Testis (tissue), 2 donors: ENCODE measurements around the gene HIC2.

Experiments
- POLR2A ChIP-seq: fragments of 450-650 bp; IDR thresholded peaks from one replicate; pipeline ENCODE4 v1.6.1; 2017; ENCODE audit warnings: antibody characterized with exemption, mild to moderate bottlenecking, moderate library complexity
- TF ChIP-seq, protein P1 (sequence below), 3 experiments: fragments of 450-650 bp in 2 of 3; fragments of 200-600 bp in 1 of 3; sonication (generic) in 1 of 3; IDR thresholded peaks; one replicate each; pipeline ENCODE4 v1.5.1; 2016 to 2019; ENCODE audit warnings: antibody characterized with exemption in 3 of 3, mild to moderate bottlenecking in 2 of 3, moderate library complexity in 1 of 3

DNA sequence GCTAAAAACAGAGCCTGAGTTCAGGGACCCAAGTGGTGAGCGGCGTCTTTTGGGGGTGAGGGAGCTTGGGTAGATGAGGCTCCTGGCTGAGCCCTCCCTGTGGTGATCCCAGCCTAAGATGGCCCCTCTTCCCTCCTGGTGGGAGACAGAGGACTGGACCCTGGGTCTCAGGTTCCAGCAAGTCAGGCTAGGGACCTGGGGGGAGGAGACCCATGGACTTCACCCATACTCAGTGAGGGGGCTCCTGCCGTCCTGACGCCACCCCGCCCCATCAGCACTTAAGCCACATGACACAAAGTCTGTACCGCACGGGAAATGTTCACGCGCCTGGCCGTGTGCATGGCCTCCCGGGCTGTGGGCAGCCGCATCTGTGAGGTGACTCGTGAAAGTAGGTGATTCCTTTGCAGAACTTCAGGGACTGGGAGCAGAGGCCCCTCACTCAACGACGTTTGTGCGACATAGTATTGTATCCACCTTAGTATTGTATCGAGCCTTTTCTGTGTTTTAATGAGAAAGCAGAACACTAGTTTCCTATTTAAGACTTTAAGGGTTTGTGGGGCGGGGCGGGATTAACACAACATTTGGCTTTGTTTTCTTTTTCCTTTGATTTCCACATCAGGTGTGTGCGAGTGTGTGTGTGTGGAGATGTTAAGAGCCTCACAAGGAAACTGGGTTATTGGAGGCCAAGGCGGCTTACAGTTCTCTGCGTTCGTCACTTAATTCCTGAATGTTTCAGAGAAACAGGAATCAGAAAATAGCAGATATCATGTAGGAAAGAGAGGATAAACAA lies 31.7 kb downstream of the HIC2 start:
- TF ChIP-seq, protein P1, sequence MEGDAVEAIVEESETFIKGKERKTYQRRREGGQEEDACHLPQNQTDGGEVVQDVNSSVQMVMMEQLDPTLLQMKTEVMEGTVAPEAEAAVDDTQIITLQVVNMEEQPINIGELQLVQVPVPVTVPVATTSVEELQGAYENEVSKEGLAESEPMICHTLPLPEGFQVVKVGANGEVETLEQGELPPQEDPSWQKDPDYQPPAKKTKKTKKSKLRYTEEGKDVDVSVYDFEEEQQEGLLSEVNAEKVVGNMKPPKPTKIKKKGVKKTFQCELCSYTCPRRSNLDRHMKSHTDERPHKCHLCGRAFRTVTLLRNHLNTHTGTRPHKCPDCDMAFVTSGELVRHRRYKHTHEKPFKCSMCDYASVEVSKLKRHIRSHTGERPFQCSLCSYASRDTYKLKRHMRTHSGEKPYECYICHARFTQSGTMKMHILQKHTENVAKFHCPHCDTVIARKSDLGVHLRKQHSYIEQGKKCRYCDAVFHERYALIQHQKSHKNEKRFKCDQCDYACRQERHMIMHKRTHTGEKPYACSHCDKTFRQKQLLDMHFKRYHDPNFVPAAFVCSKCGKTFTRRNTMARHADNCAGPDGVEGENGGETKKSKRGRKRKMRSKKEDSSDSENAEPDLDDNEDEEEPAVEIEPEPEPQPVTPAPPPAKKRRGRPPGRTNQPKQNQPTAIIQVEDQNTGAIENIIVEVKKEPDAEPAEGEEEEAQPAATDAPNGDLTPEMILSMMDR (IDR thresholded peaks at IDR 0.05), result no peak
- TF ChIP-seq POLR2A, result no peak
